CD4-positive, alpha-beta T cell treated with Interleukin-6 at 100 ng/mL for 8 hours (primary cell): Measurements from ENCODE around the gene BRIP1.
"Not testable (repeated sequence)": the region's sequence is repeated elsewhere in the genome, so short reads cannot be mapped to it uniquely, and the experiment has no call there.

Source experiments
- DNase-seq: peaks from one replicate; pipeline ENCODE4 v3.0.0-alpha.2; 2020; ENCODE audit warnings: mixed read lengths, low spot score

The BRIP1 gene

GRCh38 chr17:61699032-61699431, 164.3 kb downstream of the BRIP1 start:
- no peak for DNase-seq

GRCh38 chr17:61698244-61698643, 165.1 kb downstream of the BRIP1 start:
- no peak for DNase-seq

GRCh38 chr17:61695779-61696337, 167.5 kb downstream of the BRIP1 start:
- no peak for DNase-seq

- DNase-seq: no peak
Observed at GRCh38 chr17:61694095-61694494, 169.2 kb downstream of the BRIP1 start.

- DNase-seq: no peak
Observed at GRCh38 chr17:61689610-61690180, 173.6 kb downstream of the BRIP1 start.

GRCh38 chr17:61687769-61688168, 175.6 kb downstream of the BRIP1 start:
- DNase-seq: no peak

GRCh38 chr17:61686113-61686512, 177.2 kb downstream of the BRIP1 start:
- no peak for DNase-seq

- DNase-seq: no peak
Observed at GRCh38 chr17:61684818-61685217, 178.5 kb downstream of the BRIP1 start.

- no peak for DNase-seq
Observed at GRCh38 chr17:61684172-61684571, 179.2 kb downstream of the BRIP1 start.

GRCh38 chr17:61683466-61683865, 179.9 kb downstream of the BRIP1 start:
- DNase-seq: no peak

GRCh38 chr17:61680921-61681320, 182.4 kb downstream of the BRIP1 start:
- DNase-seq: no peak

- DNase-seq: no peak
Observed at GRCh38 chr17:61678339-61678738, 185.0 kb downstream of the BRIP1 start.

GRCh38 chr17:61677150-61677811, 186.0 kb downstream of the BRIP1 start:
- DNase-seq: not testable (repeated sequence)

- DNase-seq: not testable (repeated sequence)
Observed at GRCh38 chr17:61676522-61676921, 186.8 kb downstream of the BRIP1 start.

GRCh38 chr17:61674609-61675008, 188.7 kb downstream of the BRIP1 start:
- DNase-seq: not testable (repeated sequence)

- not testable (repeated sequence) for DNase-seq
Observed at GRCh38 chr17:61673019-61673897, 190.1 kb downstream of the BRIP1 start.

- no peak for DNase-seq
Observed at GRCh38 chr17:61672140-61672539, 191.2 kb downstream of the BRIP1 start.

GRCh38 chr17:61670691-61671090, 192.6 kb downstream of the BRIP1 start:
- no peak for DNase-seq

GRCh38 chr17:61669522-61669921, 193.8 kb downstream of the BRIP1 start:
- no peak for DNase-seq

- no peak for DNase-seq
Observed at GRCh38 chr17:61668486-61668885, 194.8 kb downstream of the BRIP1 start.

GRCh38 chr17:61666406-61667088, 196.8 kb downstream of the BRIP1 start:
- not testable (repeated sequence) for DNase-seq

GRCh38 chr17:61663310-61663709, 200.0 kb downstream of the BRIP1 start:
- no peak for DNase-seq
